HCT116 (cell line): ENCODE data around the gene CCDC183. TPM values are rescaled to one million over a fixed set of nuclear protein-coding genes. Genes with fewer than 3 reads are reported as not detected.

ENCODE experiments used
- ATAC-seq: fragments of 200-7000 bp; cut with Tn5 transposase; 2 replicates; pipeline ENCODE4 v1.9.1; 2020; ENCODE audit warnings: mild to moderate bottlenecking, moderate library complexity
- BruUV-seq: library from RNA; stranded (reverse); fragments of 400-500 nt; replicated peaks from 2 replicates; lab custom pipeline; 2021; lab: Mats Ljungman, UMichigan
- CTCF ChIA-PET: fragments of 300-600 bp; sonication (Branson Sonifier 250); formaldehyde crosslinking; loops from one replicate; lab custom pipeline; 2021; ENCODE audit warnings: antibody characterized with exemption; lab: Charles Lee
- POLR2A ChIA-PET: fragments of 300-600, 350-600 bp; sonication (Branson Sonifier 250); formaldehyde crosslinking; loops from one replicate; lab custom pipeline; 2021; ENCODE audit warnings: antibody characterized with exemption; lab: Charles Lee
- RAD21 ChIA-PET, 2 experiments: fragments of 300-600 bp; sonication (Branson Sonifier 250); formaldehyde crosslinking; loops; one replicate each; lab custom pipeline; 2023; ENCODE audit warnings: low total read pairs in 2 of 2; ENCODE audit not compliant: uncharacterized antibody in 2 of 2, unreplicated experiment in 2 of 2, low non-redundant PET in 1 of 2; lab: Charles Lee
- DNase-seq: peaks from one replicate; pipeline ENCODE4 v3.0.0-alpha.2; 2010; ENCODE audit warnings: low read depth, low spot score
- H2AFZ ChIP-seq: fragments of 200-600 bp; shearing (Covaris generic), sonication (generic); 2 replicates; pipeline ENCODE4 v1.6.1; 2017; ENCODE audit warnings: low read depth, mixed run types, mixed read lengths, antibody characterized with exemption, low read length; ENCODE audit not compliant: poor library complexity, severe bottlenecking
- H3K27ac ChIP-seq: 2 replicates; pipeline ENCODE4 v1.5.1; 2012; ENCODE audit warnings: low read depth, low read length
- H3K27me3 ChIP-seq: fragments of 200-600 bp; sonication (generic); 2 replicates; pipeline ENCODE4 v1.6.1; 2016; ENCODE audit warnings: mixed run types, low read length, mixed read lengths; ENCODE audit not compliant: insufficient read depth
- H3K36me3 ChIP-seq, 2 experiments: fragments of 200-500 bp in 1 of 2; fragments of 200-600 bp in 1 of 2; sonication (Bioruptor generic) in 1 of 2; sonication (generic) in 1 of 2; 2 replicates each; pipeline versions ENCODE4 v1.5.1 to v1.6.1; 2014 to 2016; ENCODE audit warnings: low read length in 2 of 2, inconsistent platforms in 1 of 2, mixed read lengths in 1 of 2, mixed run types in 1 of 2; ENCODE audit not compliant: insufficient read depth in 2 of 2, control insufficient read depth in 1 of 2
- H3K4me1 ChIP-seq, 2 experiments: fragments of 200-600 bp in 1 of 2; sonication (generic) in 1 of 2; 2 replicates each; pipeline versions ENCODE4 v1.5.1 to v1.6.1; 2012 to 2017; ENCODE audit warnings: low read length in 2 of 2, inconsistent platforms in 1 of 2, mild to moderate bottlenecking in 1 of 2, mixed read lengths in 1 of 2, mixed run types in 1 of 2, moderate library complexity in 1 of 2; ENCODE audit not compliant: insufficient read depth in 2 of 2, control insufficient read depth in 1 of 2
- H3K4me2 ChIP-seq: fragments of 200-600 bp; sonication (generic); 2 replicates; pipeline ENCODE4 v1.6.1; 2017; ENCODE audit warnings: mixed run types, low read length, mixed read lengths
- H3K4me3 ChIP-seq, 2 experiments: fragments of 200-600 bp in 1 of 2; sonication (generic) in 1 of 2; replicated peaks in 1 of 2; 2 replicates each; pipeline ENCODE4 v1.5.1; 2011 to 2016; ENCODE audit warnings: low read length in 2 of 2, control low read depth in 1 of 2, low read depth in 1 of 2, mild to moderate bottlenecking in 1 of 2, mixed read lengths in 1 of 2, mixed run types in 1 of 2
- H3K79me2 ChIP-seq: fragments of 200-600 bp; sonication (generic); 2 replicates; pipeline ENCODE4 v1.6.1; 2017; ENCODE audit warnings: mild to moderate bottlenecking, mixed run types, low read length, moderate library complexity, mixed read lengths; ENCODE audit not compliant: insufficient read depth
- H3K9ac ChIP-seq: fragments of 200-600 bp; sonication (generic); 2 replicates; pipeline ENCODE4 v1.6.1; 2016; ENCODE audit warnings: low read length, mixed read lengths
- H3K9me2 ChIP-seq: fragments of 200-600 bp; sonication (generic), shearing (Covaris generic); 2 replicates; pipeline ENCODE4 v1.6.1; 2017; ENCODE audit warnings: mixed run types, mild to moderate bottlenecking, moderate library complexity; ENCODE audit not compliant: insufficient read depth
- H3K9me3 ChIP-seq, 2 experiments: fragments of 200-500 bp in 1 of 2; fragments of 200-600 bp in 1 of 2; sonication (Bioruptor generic) in 1 of 2; sonication (generic) in 1 of 2; 2 replicates each; pipeline ENCODE4 v1.6.1; 2014 to 2017; ENCODE audit warnings: low read length in 2 of 2, mixed read lengths in 2 of 2, inconsistent platforms in 1 of 2, low read depth in 1 of 2, mild to moderate bottlenecking in 1 of 2, mixed run types in 1 of 2, moderate library complexity in 1 of 2; ENCODE audit not compliant: control insufficient read depth in 1 of 2, insufficient read depth in 1 of 2
- H4K20me1 ChIP-seq: fragments of 200-600 bp; sonication (generic), shearing (Covaris generic); 2 replicates; pipeline ENCODE4 v1.6.1; 2017; ENCODE audit warnings: mixed run types, mild to moderate bottlenecking, moderate library complexity; ENCODE audit not compliant: insufficient read depth
- CBX3 ChIP-seq: IDR thresholded peaks from 2 replicates; pipeline ENCODE4 v1.6.1; 2012; ENCODE audit warnings: low read depth
- CEBPB ChIP-seq: IDR thresholded peaks from 2 replicates; pipeline ENCODE4 v1.6.1; 2012; ENCODE audit warnings: low read depth
- EGR1 ChIP-seq: IDR thresholded peaks from 2 replicates; pipeline ENCODE4 v1.6.1; 2012; ENCODE audit warnings: low read depth
- EZH2 ChIP-seq: fragments of 200-600 bp; sonication (generic); IDR thresholded peaks from 2 replicates; pipeline ENCODE4 v1.6.1; 2017; ENCODE audit warnings: antibody characterized with exemption, mixed run types
- JUND ChIP-seq: IDR thresholded peaks from 2 replicates; pipeline ENCODE4 v1.6.1; 2012
- POLR2A ChIP-seq: IDR thresholded peaks from 2 replicates; pipeline ENCODE4 v1.7.0; 2011; ENCODE audit warnings: borderline replicate concordance; ENCODE audit not compliant: insufficient read depth, insufficient read length; ENCODE audit errors: extremely low read depth
- ZFX ChIP-seq: fragments of 450-650 bp; IDR thresholded peaks from 2 replicates; pipeline ENCODE4 v1.6.1; 2017
- intact Hi-C: fragments of 100-400 bp; cut with micrococcal nuclease; formaldehyde crosslinking; loops from 2 replicates; pipeline ENCODE4 v1.10.0; 2022
- total RNA-seq: library from RNA; stranded (reverse); gene quantifications from one replicate; pipeline ENCODE4 v1.2.1, GENCODE V29; 2021; ENCODE audit not compliant: unreplicated experiment
- TF ChIP-seq, protein P1 (sequence below), 3 experiments: fragments of 200-600 bp in 1 of 3; sonication (generic) in 1 of 3; IDR thresholded peaks in 2 of 3; conservative IDR thresholded peaks in 1 of 3; 2 replicates each; pipeline ENCODE4 v1.5.1; 2012 to 2017; ENCODE audit warnings: low read depth in 2 of 3, low read length in 2 of 3, antibody characterized with exemption in 1 of 3, borderline replicate concordance in 1 of 3, control low read depth in 1 of 3, mild to moderate bottlenecking in 1 of 3, mixed read lengths in 1 of 3, mixed run types in 1 of 3, moderate library complexity in 1 of 3; ENCODE audit not compliant: insufficient read depth in 1 of 3
- TF ChIP-seq, protein P2 (sequence below): IDR thresholded peaks from 2 replicates; pipeline ENCODE4 v1.6.1; 2012

The CCDC183 gene
- total RNA-seq, 1 experiment from 2014 or later, result 2.8 TPM

DNA sequence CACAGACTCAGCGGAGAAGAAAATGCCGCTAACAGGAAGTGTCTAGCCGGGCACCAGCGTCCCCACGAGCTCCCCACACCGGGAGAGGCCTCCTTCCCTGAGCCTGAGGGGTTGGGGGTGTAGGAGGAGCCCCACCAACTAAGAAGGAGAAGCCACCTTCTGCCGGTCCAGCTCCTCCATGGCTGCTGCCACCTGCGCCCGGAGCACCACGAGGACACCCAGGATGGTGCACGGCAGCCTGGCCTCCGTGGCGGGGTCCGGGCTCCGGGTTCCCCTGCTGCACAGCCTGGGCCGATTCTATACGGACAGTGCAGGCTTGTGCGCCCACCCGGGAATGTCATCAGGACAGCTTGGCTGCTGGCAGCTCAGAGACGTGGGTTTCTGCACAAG, 38.4 kb upstream of the CCDC183 start:
- ChIA-PET CTCF (interaction anchor here (0.7 to 1.1 kb wide), 5 partner anchors 8 to 269 kb away, joined by 3 to 4 read pairs (median 3); no protein-coding TSS in a partner anchor), RAD21 (interaction anchor here in 1 of 2 experiments (0.8 to 1.1 kb wide), 2 partner anchors 64 to 277 kb away, joined by 3 to 4 read pairs; no protein-coding TSS in a partner anchor), POLR2A (interaction anchor here (1.4 kb wide), 1 partner anchor 31 kb away, joined by 7 read pairs; no protein-coding TSS in a partner anchor)
- Histone ChIP-seq H3K36me3 (no peaks in the 10 kb centered on the region), H4K20me1 (no peaks in the 10 kb centered on the region), H3K9me3 (peaks cover 0 to 9% of the 10 kb centered on the region in 2 experiments; a peak in 2 of 4 replicates), H3K27me3 (no peaks in the 10 kb centered on the region), H3K4me2 (no peak overlapping the region), H3K79me2 (no peaks in the 10 kb centered on the region), H3K4me1 (peaks cover 10 to 18% of the 10 kb centered on the region in 2 experiments; a peak in 3 of 4 replicates), H3K9me2 (no peaks in the 10 kb centered on the region), H3K9ac (no peak overlapping the region), H3K27ac (no peak overlapping the region), H2AFZ (no peak overlapping the region), H3K4me3 (no peak overlapping the region)
- ATAC-seq (no peak), DNase-seq (no peak)
- TF ChIP-seq EGR1 (no peak), CEBPB (no peak), JUND (no peak), ZFX (no peak), CBX3 (no peak), EZH2 (no peak), POLR2A (no peak)
- TF ChIP-seq, protein P1, sequence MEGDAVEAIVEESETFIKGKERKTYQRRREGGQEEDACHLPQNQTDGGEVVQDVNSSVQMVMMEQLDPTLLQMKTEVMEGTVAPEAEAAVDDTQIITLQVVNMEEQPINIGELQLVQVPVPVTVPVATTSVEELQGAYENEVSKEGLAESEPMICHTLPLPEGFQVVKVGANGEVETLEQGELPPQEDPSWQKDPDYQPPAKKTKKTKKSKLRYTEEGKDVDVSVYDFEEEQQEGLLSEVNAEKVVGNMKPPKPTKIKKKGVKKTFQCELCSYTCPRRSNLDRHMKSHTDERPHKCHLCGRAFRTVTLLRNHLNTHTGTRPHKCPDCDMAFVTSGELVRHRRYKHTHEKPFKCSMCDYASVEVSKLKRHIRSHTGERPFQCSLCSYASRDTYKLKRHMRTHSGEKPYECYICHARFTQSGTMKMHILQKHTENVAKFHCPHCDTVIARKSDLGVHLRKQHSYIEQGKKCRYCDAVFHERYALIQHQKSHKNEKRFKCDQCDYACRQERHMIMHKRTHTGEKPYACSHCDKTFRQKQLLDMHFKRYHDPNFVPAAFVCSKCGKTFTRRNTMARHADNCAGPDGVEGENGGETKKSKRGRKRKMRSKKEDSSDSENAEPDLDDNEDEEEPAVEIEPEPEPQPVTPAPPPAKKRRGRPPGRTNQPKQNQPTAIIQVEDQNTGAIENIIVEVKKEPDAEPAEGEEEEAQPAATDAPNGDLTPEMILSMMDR (IDR thresholded peaks at IDR 0.05 in 2 of 3, conservative IDR thresholded peaks at IDR 0.05 in 1 of 3; ENCODE audit: borderline replicate concordance in 1 of 3, insufficient read depth in 1 of 3, low read depth in 2 of 3, low read length in 2 of 3), result no peak
- TF ChIP-seq, protein P2, sequence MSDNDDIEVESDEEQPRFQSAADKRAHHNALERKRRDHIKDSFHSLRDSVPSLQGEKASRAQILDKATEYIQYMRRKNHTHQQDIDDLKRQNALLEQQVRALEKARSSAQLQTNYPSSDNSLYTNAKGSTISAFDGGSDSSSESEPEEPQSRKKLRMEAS, result no peak
- intact Hi-C loops, result loop anchor here (1.0 kb wide), 1 partner anchor 27 kb away; no protein-coding TSS in a partner anchor
- BruUV-seq, result no TSS peak
